Activated T-helper 1 cell treated with anti-CD3 and anti-CD28 coated beads, Interleukin-2, amount 50 U/mL, for 16 hours (primary cell): ENCODE measurements around the gene JMJD4.
"Not testable (repeated sequence)": the region's sequence is repeated elsewhere in the genome, so short reads cannot be mapped to it uniquely, and the experiment has no call there.

Experiments
- DNase-seq, 2 donors: peaks; one replicate each; pipeline ENCODE4 v3.0.0-alpha.2; 2020; ENCODE audit warnings: low read depth in 1 of 2, low spot score in 1 of 2

The JMJD4 gene

DNA sequence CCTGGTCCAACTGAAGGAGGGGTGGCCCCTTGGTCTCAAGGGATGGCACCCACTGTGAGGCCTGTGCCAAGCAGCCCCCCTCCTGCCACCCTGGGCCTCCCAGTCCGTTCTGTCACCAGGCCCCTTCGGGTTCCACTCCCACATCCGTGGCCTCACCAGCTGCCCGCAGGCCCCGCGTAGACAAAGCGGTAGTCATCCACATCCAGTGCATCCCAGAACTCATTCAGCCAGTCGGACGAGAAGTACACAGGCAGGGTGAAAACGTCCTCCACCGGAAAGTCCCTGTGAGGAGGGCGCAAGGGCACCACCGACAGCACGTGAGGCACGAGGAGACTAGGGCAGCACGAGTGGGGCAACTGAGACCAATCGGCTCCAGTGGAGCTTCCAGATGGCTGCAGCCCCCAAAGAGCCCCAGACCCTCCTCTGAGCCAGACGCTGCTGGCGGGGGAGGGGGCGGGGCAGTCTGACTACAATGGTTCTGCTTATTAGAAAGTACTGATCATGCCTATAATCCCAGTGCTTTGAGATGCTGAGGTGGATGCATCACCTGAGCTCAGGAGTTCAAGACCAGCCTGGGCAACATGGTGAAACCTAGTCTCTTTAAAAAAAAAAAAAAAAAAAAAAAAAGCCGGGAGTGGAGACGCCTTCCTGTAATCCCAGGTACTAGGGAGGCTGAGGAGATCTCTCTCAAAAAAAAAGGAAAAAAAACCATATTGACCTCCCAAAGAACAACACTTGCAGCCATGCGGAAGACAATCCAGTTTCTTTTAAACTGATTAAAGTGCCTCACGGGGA is 1.2 kb downstream of the JMJD4 start:
- DNase-seq, result no peak

DNA sequence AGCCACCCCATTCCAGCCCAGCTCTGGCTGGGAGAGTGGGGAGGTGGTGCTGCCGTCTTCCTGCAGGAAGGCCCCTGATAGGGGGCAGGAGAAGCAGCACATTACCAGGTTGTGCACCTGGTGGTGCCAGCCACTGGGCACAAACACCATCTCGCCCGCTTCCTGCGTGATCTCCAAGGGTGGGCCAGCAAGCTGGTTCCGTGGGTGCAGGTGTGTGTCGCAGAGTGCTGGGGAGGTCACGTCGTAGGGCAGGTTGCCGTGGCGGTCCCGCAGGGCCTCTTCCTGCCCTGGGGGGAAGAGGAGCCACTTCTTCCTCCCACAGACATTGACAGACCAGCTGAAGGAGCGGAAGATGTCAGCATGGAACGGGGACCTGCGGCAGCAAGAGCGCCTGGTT is 1.8 kb downstream of the JMJD4 start:
- DNase-seq, result no peak

DNA sequence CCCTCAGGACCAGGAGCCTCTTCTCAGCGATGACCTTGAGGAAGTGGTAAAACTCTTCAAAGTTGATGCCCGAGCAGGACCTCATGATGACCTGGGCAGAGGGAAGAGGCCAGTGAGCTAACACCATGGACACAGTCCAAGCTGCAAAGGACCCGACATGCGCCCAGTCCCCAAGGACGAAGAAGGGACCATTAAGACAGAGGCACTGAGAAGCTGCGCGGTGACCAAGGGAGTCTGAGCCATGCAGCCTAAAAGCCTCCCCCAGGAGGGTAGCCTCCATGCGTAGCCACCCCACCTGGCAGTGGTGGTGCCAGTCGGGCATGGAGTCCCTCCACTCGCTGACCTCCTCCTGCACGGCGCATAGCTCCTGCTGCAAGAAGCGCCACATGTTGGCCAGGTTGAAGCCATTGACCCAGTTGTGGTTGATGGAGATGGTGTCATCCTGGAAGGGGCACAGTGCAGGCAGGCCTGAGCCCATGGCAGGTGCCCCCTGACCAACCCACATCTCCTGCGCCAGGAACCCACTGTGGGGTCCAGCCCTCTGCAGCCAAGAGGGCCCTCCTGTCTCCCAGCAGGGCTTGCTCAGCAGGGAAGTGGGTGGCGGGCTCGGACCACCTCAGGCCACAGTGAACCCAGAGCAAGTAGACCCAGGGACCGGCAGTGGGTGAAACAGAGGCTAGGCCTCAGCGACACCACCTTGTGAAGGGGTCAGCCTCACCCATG is 2.4 kb downstream of the JMJD4 start:
- DNase-seq, result no peak

DNA sequence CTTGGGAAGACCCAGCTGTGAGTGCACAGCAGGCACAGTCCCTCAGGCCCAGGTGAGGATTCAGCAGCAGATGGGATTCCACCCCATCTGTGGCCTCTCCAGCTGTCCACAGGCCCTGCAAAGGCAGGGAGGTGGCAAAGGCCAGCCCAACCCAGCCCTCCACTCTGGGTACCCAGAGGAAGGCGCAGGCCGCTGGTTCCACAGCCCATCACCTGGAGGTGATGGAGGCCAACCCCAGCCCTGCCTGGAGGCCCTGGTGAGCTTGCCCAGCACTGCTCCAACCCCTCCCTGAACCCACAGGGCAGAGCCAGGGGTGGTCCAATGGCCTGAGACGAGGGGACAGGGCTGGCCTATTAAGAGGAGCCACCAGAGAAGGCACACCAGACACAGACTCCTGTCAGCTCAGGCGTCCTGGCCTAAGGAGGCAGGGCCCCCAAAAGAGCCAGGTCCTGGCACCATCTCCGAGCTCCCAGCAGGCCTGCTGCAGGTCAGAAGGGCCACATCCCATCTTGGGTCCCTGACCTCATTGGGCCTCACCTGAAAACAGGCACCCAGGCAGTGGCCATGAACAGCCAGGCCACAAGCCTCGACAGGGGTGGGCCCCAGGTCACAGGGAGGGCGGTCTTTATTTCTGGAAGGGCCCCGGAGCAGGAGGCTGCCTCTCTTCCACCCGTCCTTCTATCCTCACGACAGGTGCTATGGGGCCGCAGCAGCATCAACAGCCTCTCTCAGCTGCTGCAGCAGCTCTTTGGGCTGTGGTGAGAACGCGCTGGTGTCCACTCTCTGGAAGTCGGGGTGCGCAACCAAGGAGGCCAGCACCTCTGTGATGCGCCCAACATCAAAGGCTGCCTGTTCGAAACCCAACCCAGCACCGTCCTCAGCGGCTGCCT is 3.2 kb downstream of the JMJD4 start:
- no peak for DNase-seq

DNA sequence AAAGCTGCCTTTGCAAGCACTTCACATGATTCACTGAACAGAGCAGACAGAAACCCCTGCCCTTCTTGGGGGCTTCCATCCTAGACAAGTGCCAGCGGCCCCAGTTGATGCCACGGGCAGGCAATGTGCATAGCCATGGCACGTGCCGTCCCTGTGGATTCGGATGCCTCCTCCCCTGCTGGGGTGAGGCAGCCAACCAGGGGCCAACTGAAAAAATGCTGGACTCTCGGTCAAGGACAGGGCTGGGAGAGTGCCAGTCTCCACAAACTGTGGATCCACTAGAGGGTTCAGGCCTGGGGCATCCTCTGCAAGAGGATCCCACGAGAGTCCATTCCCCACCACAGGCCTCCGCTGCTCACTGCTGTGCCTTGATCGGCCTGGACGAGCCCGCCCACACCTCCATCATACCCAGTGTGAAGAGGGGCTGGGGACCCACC is 3.8 kb downstream of the JMJD4 start:
- DNase-seq, result no peak

DNA sequence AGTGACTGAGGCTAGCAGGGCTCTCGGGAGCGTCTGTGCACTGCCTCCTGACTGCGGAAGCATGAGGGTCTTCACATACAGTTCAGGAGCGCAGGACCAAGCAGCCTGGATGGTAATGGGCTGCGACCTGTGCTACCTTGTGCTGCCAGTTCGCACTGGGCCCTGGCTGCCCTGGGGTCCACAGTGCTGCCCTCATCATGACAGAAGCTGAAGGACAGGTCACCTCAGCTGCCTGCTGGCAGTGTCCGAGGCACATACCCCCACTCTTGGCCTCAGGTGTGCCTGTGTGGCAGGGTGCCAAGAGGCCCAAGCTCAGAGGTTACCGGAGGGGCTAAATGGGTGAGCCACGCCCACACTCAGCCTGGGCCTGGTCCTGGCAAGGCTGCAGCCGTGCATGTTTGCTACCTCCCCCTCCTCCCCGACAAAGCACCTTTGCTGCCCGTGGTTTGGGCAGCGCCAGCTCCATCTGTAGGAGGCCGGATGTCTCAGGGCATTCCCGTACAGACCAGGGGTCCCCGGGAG is 4.4 kb downstream of the JMJD4 start:
- DNase-seq, result no peak

DNA sequence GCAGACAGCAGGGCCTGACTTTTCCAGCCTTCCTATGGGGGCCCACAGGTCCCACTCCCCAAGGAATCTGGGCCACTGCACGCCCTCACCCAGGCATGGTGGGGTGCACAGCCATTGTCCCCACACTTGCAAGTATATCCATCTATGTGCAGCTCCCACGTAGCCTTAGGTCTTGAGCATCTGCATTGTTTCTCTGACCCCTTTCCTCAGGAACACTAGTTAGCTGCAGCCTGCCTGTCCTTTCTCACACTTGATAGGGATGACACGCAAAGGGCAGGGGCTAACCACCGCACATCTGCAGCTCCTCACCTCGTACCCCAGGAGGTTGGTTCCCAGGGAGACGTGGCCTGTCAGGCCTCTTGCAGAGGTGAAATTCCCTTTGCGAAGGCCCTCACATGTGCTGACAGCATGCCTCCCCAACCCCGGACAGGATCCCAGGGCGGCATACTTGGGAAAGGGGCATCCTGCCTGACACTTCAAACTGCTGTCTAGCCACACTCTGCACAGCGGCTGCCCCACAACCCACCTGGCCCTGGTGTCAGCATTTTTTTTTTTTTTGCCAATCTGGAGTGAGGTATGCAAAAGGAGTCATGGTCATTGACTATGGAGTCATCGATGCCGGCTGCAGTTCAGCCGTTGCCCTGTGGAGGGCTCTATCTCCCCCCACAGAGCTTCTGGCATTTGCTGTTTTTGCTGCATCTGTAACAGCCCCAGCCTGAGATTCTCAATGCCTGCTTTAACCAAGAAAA is 5.0 kb downstream of the JMJD4 start:
- DNase-seq, result no peak

DNA sequence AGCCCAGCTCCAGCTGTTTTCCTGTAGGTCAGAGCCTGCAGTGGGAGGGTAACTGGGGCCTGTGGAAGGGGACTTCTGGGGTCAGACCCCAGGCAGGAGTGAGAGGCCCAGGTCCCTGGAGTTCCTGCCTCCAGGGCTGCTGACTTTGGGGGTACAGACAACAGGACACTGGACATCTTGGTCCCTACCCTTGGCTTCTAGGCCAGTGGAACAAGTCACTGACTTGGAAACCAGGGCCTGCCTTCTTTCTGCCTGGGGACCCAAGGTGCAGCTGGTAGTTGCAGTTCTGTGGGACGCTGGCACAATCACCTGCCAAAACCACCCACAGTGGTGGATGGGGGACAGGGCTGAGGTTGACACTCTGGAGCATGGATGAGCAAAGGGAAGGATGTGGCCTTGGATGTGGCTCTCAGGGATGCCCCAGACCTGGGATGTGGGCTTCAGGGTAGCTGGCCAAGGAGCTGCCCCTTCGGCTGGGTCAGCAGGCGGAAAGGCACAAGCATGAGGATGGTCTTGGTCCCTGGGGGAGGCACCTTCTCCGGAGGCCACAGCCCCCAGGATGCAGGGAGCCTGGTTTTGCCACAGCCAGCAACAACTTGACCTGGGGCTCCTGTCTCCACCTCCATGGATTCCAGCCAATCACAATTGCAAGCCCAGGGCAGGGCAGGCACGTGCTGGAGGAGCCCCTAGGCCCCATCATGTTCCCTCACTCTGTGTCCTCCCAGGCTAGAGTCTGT is 5.8 kb downstream of the JMJD4 start:
- DNase-seq, result no peak

DNA sequence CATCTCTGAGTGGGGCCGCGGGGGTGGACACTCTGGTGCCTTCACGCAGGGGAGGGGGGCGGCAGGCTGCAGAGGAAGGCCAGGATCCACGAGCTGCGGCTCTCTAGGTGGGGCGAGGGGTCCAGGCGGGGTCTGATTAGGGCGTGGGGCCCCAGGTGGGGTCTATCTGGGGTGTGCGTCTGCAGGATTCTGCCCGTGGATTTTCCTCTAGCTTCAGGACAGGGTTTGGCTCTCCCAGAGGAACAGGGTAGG is 6.3 kb downstream of the JMJD4 start:
- DNase-seq, result no peak

DNA sequence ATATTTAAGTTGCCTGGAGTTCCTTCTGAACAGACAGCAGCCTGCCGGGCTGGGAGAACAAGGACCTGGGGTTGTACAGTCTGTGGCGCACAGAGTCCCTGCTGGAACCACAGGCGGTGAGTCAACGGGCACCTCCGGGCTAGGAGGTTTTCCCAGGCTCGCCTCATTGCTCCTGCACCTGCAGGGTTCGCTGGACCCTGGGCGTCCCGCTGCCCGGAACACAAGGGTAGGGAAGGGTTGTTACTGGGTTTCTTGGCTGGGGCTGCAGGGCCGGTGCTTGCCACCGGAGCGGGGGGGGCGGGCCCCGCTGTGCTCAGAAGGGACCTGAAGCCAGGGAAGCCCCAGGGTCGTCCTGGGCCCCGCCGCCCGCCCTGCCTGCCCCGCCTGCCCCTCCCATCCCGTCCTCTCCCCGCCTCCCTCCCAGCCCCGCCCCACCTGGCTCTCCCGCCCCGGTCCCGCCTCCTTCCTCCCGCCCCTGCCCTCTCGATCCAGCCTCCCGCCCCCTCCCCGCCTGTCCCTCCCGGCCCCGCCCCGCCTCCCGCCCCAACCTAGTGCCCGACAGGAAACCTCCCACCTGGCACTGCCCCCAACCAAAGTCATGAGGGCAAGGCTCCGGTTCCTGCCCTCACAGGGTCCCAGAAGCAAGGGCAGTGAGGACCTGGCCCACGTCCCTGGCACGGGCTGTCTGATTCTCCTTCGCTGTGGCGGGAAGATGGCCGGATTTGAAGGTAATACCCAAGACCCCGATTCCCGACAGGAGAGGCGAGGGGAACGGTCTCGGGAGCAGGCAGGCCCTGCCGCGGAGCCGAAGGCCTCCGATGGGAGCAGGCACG is 6.8 kb downstream of the JMJD4 start:
- DNase-seq, result peak; percentile 49 to 52

DNA sequence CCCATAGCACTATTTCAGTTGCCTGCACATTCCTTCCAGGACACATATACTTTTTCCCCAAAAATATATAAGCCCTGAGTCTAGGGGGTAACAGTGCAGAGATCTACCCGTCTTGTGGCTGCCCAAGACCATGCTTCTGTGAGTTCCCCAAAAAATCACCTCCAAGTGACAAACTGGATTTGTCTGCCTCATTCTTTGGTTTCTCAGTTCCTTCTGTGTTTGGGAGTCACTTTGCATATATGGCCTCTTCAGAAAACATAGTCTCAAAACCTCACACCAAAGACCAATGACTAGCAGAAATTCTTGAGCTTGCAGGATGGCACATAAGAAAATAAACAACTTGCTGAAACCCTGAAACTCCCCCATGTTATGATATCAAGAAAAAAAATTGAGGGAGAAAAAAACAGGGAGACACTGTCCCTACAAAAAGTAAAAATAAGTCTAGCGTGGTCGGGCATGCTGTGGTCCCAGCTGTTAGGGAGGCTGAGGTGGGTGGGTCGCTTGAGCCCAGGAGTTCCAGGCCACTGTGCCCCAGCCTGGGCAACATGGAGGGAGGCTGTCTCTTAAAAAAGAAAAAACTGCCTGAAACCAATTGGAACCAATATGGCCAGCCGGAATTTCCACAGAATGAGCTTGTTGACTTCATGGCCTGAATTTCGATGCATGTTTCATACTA is 8.0 kb downstream of the JMJD4 start:
- no peak for DNase-seq

DNA sequence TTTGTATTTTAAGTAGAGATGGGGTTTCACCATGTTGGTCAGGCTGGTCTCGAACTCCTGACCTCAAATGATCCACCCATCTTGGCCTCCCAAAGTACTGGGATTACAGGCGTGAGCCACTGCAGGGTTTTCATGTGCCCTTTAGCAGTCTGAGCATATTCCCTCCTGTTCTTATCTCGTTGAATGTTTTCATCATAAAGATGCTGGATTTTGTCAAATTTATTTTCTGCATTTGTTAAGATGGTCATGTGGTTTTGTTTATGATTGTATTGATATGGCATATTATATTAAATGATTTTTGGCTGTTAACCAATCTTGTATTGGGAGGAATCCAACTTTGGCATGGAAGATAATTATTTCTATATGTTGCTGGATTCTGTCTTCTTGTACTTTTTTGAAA is 8.8 kb downstream of the JMJD4 start:
- DNase-seq, result no peak

DNA sequence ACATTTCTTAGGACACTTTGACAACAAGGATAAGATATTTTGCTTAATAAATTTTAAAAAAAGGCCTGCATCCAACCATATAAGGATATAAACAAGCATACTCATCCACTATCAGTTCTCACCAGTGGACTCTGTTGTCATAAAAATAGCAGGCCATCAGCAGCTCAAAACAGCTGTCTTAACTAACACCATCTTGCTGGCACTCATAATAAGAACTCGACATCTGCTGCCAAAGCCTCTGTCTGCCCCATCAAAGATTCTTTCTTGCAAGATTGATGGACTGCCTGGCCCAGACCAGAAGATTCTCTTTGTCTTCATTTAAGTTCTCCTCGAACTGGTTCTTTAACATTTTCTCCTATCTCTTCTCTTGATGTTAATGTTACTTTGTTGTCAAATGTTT is 10.1 kb downstream of the JMJD4 start:
- no peak for DNase-seq

DNA sequence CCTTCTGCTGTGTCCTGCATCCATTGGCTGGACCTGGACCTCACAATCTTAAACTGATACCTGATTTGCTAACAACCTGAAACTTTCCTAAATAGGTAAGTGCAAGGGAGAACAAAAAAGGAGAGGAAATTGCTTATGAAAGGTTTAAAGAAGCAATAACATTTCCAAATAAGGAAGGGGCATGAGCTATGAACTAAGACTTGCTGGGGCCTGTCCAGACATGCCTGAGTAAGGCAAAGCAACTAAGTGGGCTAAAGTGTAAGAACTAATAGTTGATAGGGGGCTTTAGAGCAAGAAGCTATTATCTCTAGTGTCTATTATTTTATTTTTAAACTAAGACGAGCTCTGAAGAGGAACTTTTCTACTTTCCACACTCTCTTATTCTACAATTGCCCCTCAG is 11.6 kb downstream of the JMJD4 start:
- no peak for DNase-seq

DNA sequence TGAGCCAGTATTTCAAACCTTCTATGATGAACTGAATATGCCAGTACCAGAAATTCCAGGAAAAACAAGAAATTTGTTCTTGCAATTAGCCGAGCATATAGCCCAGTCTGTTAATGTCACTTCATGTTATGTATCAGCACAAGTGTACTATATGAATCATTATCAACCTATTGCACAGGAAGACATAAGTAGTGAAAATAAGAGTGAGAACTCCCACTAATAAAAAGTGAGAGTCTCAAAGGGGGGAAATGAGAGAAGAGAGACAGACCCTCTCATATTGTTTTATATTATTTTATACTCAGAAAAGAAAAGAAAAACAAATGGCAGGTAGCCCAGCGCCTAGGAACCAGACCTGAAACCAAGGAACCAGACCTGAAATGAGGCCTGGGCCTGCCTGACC is 16.2 kb downstream of the JMJD4 start:
- no peak for DNase-seq

DNA sequence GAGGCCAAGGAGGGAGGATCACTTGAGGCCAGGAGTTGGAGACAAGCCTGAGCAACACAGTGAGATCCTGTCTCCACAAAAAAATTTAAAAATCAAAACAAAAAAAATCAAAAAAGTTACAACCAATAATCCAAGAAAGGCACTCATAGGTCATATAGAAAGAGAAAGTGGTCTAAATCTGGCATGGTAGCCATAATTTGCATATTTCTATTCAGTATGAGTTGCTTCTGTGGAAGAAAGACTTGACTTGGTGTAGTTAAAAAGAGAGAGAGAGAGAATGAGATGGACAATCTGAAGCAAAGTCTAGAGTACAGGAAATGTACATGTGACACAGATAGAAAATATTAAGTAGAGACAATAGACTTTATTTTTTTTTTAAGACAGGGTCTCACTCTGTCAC is 22.5 kb downstream of the JMJD4 start:
- no peak for DNase-seq

DNA sequence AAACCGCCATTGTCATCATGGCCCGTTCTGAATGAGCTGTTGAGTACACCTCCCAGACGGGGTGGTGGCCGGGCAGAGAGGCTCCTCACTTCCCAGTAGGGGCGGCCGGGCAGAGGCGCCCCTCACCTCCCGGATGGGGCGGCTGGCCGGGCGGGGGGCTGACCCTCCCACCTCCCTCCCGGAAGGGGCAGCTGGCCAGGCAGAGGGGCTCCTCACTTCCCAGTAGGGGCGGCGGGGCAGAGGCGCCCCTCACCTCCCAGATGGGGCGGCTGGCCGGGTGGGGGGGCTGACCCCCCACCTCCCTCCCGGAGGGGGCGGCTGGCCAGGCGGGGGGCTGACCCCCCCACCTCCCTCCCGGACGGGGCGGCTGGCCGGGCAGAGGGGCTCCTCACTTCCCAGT is 24.6 kb downstream of the JMJD4 start:
- DNase-seq, result not testable (repeated sequence)

DNA sequence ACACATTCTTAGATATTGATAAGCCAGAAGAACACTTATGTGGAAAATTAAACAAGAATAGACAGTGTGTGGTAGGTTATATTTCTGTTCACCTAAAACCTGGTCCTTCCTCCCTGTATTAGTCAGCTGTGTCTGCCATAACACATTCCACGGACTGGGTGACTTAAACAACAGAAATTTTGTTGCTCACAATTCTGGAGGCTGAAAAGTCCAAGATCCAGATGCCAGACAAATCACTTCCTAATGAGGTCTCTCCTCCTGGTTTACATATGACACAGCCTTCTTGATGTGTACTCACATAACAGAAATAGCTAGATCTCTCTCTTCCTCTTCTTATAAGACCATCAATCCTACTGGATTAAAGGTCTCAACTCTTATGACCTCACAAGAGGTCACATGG is 25.7 kb downstream of the JMJD4 start:
- DNase-seq, result no peak

DNA sequence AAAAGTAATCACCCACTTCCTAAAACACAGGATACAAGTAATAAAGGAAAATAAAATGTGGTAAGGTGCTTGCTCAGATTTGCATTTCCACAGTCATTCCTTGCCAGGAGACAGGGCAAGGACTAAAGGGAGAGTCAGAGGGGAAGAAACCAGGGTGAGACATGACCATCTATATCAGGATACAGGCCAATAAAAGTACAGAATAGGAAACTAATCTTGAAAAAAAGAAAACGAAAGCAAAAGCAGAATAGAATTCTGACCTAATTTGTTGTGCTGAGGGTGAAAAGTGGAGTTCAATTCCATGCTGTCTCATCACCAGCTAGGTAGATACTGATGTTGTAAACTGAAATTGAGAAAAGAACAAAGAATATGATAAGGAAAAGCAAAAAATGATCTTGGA is 27.3 kb downstream of the JMJD4 start:
- DNase-seq, result no peak
